Limb (tissue), 2 donors: ENCODE measurements around the gene DIABLO.
"Not testable (repeated sequence)": the region's sequence is repeated elsewhere in the genome, so short reads cannot be mapped to it uniquely, and the experiment has no call there.

Experiments
- DNase-seq, 2 donors: peaks; one replicate each; pipeline ENCODE4 v3.0.0-alpha.2; 2016; ENCODE audit errors: extremely low spot score in 2 of 2

DIABLO gene

GRCh38 chr12:122208073-122208820 is 17.6 kb downstream of the DIABLO start:
- no peak for DNase-seq

- no peak for DNase-seq
Observed at GRCh38 chr12:122207391-122207790, 18.5 kb downstream of the DIABLO start.

- no peak for DNase-seq
Observed at GRCh38 chr12:122206976-122207375, 18.9 kb downstream of the DIABLO start.

GRCh38 chr12:122206111-122206881 is 19.6 kb downstream of the DIABLO start:
- DNase-seq = no peak

- no peak for DNase-seq
Observed at GRCh38 chr12:122205053-122205925, 20.6 kb downstream of the DIABLO start.

DNA sequence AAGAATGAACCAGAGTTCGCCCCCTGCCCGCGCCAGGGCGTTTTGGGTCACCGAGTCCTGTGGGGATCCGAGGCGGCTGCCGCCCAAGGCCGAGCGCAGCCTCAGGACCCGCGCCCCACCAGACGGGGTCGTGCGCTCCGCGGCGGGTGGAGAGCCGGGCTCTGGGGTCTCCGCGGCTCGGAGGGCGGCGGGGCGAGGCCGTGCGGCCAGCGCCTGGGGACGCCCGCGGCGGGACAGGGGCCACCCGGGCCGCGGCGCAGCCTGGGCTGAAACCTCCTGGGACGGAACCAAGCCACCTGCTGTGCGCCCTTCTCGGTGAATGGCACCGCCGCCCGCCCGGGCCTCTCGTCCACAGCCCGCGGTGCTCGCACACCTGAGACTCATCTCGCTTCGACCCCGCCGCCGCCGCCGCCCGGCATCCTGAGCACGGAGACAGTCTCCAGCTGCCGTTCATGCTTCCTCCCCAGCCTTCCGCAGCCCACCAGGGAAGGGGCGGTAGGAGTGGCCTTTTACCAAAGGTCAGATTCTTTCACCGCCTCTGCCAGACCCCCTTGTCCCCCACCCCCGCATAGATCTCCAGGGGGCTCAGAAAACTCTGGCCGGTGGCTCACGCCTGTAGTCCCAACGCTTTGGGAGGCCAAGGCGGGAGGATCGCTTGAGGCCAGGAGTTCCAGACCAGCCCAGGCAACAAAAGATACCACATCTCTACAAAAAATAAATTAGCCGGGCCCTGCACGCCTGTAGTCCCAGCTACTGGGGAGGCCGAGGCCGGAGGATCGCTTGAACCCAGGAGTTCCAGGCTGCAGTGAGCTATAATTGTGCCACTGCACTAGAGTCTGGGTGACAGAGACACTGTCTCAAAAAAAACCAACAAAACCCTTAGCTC is 21.4 kb downstream of the DIABLO start:
- DNase-seq = no peak

DNA sequence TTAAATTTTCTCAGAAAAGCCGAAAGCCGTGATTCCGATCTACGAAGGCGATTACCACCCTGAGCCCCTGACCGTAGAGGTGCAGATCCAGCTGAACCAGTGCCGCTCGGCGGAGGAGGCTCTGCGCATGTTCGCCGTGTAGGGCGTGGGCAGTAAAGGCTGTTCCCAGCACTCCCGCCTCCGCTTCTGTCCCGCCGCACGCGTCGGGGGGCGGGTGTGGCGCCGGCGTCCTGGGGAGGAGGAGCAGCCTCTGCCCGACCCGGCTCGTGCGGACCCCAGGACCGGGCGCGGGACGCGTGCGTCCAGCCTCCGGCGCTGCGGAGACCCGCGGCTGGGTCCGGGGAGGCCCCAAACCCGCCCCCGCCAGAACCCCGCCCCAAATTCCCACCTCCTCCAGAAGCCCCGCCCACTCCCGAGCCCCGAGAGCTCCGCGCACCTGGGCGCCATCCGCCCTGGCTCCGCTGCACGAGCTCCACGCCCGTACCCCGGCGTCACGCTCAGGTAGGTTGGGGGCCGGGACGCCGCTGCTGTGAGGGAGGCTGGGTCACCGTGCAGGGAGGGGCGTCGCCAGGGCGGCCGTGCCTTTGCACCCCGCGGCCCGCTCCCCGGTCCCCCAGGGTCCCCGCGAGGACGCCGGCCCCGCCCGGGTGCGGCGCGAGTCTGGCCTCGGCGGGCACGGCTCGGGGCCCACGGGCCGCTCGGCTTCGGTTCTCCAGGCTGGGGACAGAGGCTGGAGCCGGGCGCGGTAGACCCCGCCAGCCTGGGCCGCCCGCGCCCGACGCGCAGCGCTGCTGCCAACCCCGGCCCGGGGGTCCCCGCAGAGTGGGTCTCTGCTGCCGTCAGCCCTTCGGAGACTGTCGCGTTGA is 22.3 kb downstream of the DIABLO start, which contains the start of gene B3GNT4:
Gene B3GNT4 (plus strand): TSS at position 409 of the 866 bp plus-strand sequence. CDS start 910 bp downstream, outside the sequence.
- DNase-seq = peak; percentile 21 to 74

DNA sequence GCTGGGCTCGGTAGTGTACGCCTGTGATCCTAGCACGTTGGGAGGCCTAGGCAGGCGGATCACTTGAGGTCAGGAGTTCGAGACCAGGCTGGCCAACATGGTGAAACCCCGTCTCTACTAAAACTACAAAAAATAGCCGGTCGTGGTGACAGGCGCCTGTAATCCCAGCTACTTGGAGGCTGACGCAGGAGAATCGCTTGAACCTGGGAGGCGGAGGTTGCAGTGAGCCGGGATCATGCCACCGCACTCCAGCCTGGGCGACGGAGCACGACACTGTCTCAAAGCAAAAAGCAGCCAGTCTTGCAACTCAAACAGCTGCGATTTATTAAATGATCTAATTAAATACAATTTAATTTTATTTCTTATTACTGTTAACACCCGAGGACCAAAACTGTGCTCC is 23.0 kb downstream of the DIABLO start:
- not testable (repeated sequence) for DNase-seq

DNA sequence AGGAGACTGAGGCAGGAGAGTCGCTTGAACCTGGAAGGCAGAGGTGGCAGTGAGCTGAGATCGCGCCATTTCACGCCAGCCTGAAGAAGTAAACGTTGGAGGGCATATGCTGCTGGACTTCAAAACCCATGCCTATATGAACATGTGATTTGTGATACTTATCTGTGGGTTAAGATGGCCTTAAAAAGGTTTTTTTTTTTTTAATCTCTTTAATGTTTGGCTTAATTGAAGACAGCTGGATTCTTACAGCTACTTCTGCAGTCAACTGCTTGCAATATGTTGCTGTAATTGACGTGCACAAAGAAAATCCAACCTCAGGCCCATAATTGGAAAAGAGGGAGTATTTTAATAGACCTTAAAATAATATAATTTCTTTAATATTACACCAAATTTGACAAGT is 23.8 kb downstream of the DIABLO start:
- no peak for DNase-seq

DNA sequence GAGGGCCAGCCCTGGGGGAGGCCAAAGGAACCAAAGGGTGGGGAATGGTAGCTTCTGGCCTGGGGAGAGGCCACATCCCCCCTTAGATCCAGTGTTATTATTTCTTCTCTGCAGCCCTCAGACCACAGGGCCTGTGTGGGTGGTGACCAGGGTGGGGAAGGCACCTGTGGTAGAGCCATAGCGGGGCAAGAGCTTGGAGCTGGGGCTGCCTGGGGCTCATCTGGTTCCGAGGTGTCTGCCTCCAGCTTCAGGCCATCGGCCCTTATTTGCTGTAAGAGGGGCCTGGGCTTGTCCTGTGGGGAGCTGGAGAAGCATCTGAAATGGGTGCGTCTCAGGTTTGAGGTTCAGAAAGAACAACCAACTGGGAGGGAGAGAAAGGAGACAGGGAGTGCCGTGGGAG is 24.5 kb downstream of the DIABLO start:
- no peak for DNase-seq

- DNase-seq = no peak
Observed at GRCh38 chr12:122200541-122201175, 25.2 kb downstream of the DIABLO start.

DNA sequence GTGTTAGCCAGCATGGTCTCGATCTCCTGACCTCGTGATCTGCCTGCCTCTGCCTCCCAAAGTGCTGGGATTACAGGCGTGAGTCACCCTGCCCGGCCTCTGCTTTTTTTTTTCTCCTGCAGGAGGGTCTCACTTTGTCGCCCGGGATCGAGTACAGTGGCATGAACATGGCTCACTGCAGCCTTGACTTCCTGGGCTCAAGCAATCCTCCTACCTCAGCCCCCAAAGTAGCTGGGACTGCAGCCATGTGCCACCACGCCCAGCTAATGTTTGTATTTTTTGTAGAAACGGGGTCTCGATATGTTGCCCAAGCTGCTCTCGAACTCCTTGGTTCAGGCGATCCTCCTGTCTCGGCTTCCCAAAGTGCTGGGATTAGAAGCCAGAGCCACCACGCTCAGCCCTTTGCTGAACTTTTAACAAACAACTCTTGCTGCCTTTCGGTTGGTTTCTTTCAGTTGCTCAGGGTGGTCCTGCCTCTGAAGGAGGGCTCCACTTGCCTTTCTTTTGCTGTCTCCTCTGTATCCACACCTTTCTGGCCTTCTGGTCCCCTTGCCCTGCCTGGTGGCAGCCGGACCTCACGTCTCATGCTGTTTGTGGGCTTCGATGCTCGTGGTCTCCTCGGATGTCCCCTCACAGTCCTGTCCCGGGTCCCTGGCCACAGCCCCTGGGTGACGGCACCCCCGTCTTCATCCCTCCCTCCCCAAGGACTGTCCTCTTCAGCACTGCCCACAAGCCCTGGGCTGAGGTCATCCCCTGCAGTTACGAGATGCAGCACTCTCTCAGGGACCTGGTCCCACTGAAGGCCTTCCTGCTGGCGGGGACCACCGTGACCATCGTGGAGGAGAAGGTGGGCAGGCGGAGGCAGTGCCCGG is 26.1 kb downstream of the DIABLO start:
- DNase-seq = no peak

DNA sequence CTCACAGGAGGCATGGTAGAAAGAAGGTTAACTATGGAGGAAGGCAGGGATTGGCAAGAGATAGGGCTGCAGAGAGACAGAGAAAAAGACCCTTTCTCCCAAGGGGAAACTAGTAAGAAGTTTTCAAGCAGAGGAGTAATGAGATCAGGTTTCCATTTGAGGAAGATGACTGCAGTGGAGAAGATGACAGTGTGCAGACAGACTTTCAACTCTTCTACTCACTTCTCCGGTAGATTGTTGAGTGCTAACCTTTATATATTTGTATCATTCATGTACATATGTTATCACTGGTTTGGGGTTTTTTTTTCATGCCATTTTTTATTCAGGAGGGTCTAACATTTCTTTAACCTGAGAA is 28.3 kb downstream of the DIABLO start:
- no peak for DNase-seq

GRCh38 chr12:122195405-122195804 is 30.4 kb downstream of the DIABLO start:
- no peak for DNase-seq

- no peak for DNase-seq
Observed at GRCh38 chr12:122194804-122195203, 31.0 kb downstream of the DIABLO start.

DNA sequence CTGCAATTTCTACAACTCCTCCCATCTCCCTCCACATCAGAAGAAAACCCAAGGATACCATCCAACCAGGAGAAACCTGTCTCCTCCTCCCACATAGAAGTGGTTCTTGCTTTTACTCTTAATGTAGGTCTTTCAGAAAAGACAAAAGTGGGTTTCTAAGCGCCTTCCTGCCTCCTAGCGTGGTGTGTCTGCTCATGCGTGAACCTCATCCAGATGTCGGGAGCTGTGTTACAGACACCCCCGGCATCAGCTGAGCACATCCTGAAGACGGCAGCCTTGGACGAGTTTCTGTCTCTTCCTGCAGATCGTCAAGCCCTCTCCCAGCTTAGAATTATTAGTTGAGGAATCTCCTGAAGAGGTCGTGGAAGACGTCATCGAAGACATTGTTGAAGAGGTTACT is 33.4 kb downstream of the DIABLO start:
- no peak for DNase-seq

- DNase-seq = no peak
Observed at GRCh38 chr12:122190842-122191668, 34.8 kb downstream of the DIABLO start.
